Peyer's patch (tissue), 4 donors: ENCODE data around the gene WDR1. TPM values are rescaled to one million over a fixed set of nuclear protein-coding genes. Genes with fewer than 3 reads are reported as not detected.

Source experiments
- DNase-seq, 3 donors: peaks; one replicate each; pipeline ENCODE4 v3.0.0-alpha.2; 2017 to 2019
- H3K27ac ChIP-seq, 4 donors: fragments of 200-600 bp; sonication (generic); one replicate each; pipeline ENCODE4 v1.5.1; 2016 to 2019
- H3K27me3 ChIP-seq, 2 donors: fragments of 200-600 bp; sonication (generic); one replicate each; pipeline ENCODE4 v1.5.1; 2019
- H3K36me3 ChIP-seq, 3 donors: fragments of 200-600 bp; sonication (generic); one replicate each; pipeline ENCODE4 v1.5.1; 2016 to 2019
- H3K4me1 ChIP-seq, 4 donors: fragments of 200-600 bp; sonication (generic); one replicate each; pipeline ENCODE4 v1.5.1; 2016 to 2019
- H3K4me3 ChIP-seq, 4 donors: fragments of 200-600 bp; sonication (generic); 1 replicate in 3 of 4; 2 replicates in 1 of 4; pipeline ENCODE4 v1.5.1; 2016 to 2019; ENCODE audit warnings: mild to moderate bottlenecking in 1 of 4
- H3K9me3 ChIP-seq, 4 donors: fragments of 200-600 bp; sonication (generic); one replicate each; pipeline ENCODE4 v1.5.1; 2016 to 2019; ENCODE audit warnings: mild to moderate bottlenecking in 1 of 4
- CTCF ChIP-seq, 6 experiments: fragments of 450-650 bp in 4 of 6; fragments of 200-600 bp in 2 of 6; sonication (generic) in 1 of 6; IDR thresholded peaks; one replicate each; pipeline ENCODE4 v1.5.1; 2017 to 2019; ENCODE audit warnings: antibody characterized with exemption in 6 of 6, mild to moderate bottlenecking in 3 of 6, moderate library complexity in 1 of 6
- POLR2A ChIP-seq, 2 donors: fragments of 450-650 bp; IDR thresholded peaks; one replicate each; pipeline ENCODE4 v1.5.1; 2017; ENCODE audit warnings: antibody characterized with exemption in 2 of 2, mild to moderate bottlenecking in 2 of 2, moderate library complexity in 2 of 2
- total RNA-seq, 4 donors: library from RNA; depleted of rRNA; stranded (reverse); fragments of >200 nt; gene quantifications; one replicate each; pipeline ENCODE4 v1.1.0, GENCODE V29; 2016

The WDR1 gene
- total RNA-seq, 4 donors from 2014 or later: 170 to 192 (median 180) TPM

GRCh38 chr4:10123227-10124101 is 6.9 kb upstream of the WDR1 start:
- peak in 2 of 3 donors; percentile 84 to 88 for DNase-seq
- peak overlapping the region in 2 of 4 donors; percentile 39 to 76 for H3K27ac ChIP-seq
- no peaks in the 10 kb centered on the region for H3K27me3 ChIP-seq
- H3K4me3 ChIP-seq: no peak overlapping the region
- peak in 2 of 6 experiments; percentile 9 for TF ChIP-seq CTCF (IDR thresholded peaks at IDR 0.05)
- TF ChIP-seq POLR2A (IDR thresholded peaks at IDR 0.05): peak in 1 of 2 donors; percentile 22
- peaks cover 0 to 11% (median 4%) of the 10 kb centered on the region in 4 donors for H3K4me1 ChIP-seq
- H3K36me3 ChIP-seq: no peaks in the 10 kb centered on the region
- H3K9me3 ChIP-seq: no peaks in the 10 kb centered on the region

GRCh38 chr4:10122236-10122932 is 5.8 kb upstream of the WDR1 start:
- no peak overlapping the region for H3K27ac ChIP-seq
- H3K4me1 ChIP-seq: peaks cover 3 to 17% (median 8%) of the 10 kb centered on the region in 4 donors
- TF ChIP-seq CTCF (IDR thresholded peaks at IDR 0.05) (no peak), POLR2A (IDR thresholded peaks at IDR 0.05) (no peak)

GRCh38 chr4:10121568-10122208 is 5.1 kb upstream of the WDR1 start:
- no peak for DNase-seq
- H3K4me1 ChIP-seq: peaks cover 3 to 17% (median 8%) of the 10 kb centered on the region in 4 donors

More at GRCh38 chr4:10122236-10122932, 5.8 kb upstream of the WDR1 start:
- DNase-seq: no peak
- Histone ChIP-seq H3K9me3 (no peaks in the 10 kb centered on the region), H3K36me3 (no peaks in the 10 kb centered on the region), H3K4me3 (no peak overlapping the region), H3K27me3 (no peaks in the 10 kb centered on the region)

GRCh38 chr4:10120943-10121567 is 4.5 kb upstream of the WDR1 start:
- DNase-seq: no peak
- Histone ChIP-seq H3K27me3 (no peaks in the 10 kb centered on the region), H3K36me3 (no peaks in the 10 kb centered on the region), H3K9me3 (no peaks in the 10 kb centered on the region), H3K4me1 (peaks cover 3 to 17% (median 8%) of the 10 kb centered on the region in 4 donors), H3K27ac (peak overlapping the region in 1 of 4 donors; percentile 0), H3K4me3 (no peak overlapping the region)
- TF ChIP-seq CTCF (IDR thresholded peaks at IDR 0.05) (no peak), POLR2A (IDR thresholded peaks at IDR 0.05) (no peak)

More at GRCh38 chr4:10121568-10122208, 5.1 kb upstream of the WDR1 start:
- Histone ChIP-seq H3K27me3 (no peaks in the 10 kb centered on the region), H3K27ac (peak overlapping the region in 1 of 4 donors; percentile 0), H3K36me3 (no peaks in the 10 kb centered on the region), H3K9me3 (no peaks in the 10 kb centered on the region), H3K4me3 (no peak overlapping the region)
- no peak for TF ChIP-seq POLR2A (IDR thresholded peaks at IDR 0.05)
- no peak for TF ChIP-seq CTCF (IDR thresholded peaks at IDR 0.05)

DNA sequence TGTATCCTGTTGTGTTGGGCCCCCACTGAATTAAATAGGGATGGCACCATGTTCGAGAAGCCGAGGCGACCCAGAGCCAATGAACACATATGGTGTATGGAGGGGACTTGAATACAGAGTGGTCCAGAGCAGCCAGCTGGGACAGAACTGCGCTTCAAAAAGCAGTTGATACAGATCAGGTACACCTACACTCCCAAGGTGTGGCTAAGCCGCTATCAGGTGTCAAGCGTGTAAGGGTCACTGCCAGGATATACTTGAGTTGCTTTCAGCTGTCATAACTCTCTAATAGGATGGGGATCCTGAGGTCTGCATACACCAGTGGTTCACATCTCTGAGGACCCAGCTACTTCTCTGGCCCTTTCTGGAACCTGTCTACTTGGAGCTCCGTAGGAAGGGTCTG is 3.2 kb upstream of the WDR1 start:
- H3K36me3 ChIP-seq: peaks cover 0 to 6% (median 0%) of the 10 kb centered on the region in 3 donors
- peaks cover 10 to 24% (median 14%) of the 10 kb centered on the region in 4 donors for H3K4me1 ChIP-seq
- no peak overlapping the region for H3K4me3 ChIP-seq
- DNase-seq: no peak
- no peaks in the 10 kb centered on the region for H3K9me3 ChIP-seq
- H3K27ac ChIP-seq: peak overlapping the region in 1 of 4 donors; percentile 13
- no peaks in the 10 kb centered on the region for H3K27me3 ChIP-seq
- TF ChIP-seq POLR2A (IDR thresholded peaks at IDR 0.05) (no peak), CTCF (IDR thresholded peaks at IDR 0.05) (no peak)
